ENCODE data around the gene ALG12.
"Not testable (repeated sequence)": the region's sequence is repeated elsewhere in the genome, so short reads cannot be mapped to it uniquely, and the experiment has no call there.

Gene ALG12

DNA sequence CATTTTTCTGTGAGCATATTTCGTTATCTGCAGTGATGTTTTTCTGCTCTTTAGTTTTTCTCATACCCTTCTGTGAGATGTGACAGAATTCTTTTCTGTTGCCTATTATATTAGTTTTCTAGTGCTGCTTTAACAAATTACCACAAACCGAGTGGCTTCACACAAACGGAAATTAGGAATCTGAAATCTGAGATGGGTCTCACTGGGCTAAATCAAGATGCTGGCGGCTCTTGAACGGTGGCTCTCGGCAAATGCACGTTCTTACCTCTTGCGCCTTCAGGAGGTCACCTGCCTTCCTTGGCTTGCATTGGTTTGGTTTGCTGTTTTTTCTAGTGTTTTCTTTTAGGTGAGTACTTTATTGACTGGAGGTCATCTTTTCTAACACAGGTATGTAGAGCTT, 51.6 kb downstream of the ALG12 start:
- no peak for DNase-seq (ENCODE audit: low spot score)

DNA sequence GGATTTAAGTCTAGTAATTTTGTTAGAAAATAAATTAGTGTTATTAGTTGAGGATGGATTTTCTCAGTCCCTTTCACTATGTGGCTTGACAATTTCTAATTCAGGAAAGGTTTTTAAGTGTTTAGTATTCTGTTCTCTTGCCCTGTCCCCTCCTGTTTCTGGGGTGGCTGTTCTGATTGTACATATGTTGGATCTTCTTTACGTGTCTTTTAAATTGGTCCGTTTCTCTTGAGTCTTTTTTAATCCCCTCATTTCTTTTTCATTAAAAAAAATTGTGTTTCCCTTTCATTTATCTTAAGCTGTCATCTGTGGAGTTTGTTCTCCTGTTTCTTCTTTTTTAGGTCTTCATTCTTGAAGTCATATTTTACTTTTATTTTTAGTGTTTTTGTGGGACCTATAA, 52.1 kb downstream of the ALG12 start:
- DNase-seq (ENCODE audit: low spot score) = no peak

DNA sequence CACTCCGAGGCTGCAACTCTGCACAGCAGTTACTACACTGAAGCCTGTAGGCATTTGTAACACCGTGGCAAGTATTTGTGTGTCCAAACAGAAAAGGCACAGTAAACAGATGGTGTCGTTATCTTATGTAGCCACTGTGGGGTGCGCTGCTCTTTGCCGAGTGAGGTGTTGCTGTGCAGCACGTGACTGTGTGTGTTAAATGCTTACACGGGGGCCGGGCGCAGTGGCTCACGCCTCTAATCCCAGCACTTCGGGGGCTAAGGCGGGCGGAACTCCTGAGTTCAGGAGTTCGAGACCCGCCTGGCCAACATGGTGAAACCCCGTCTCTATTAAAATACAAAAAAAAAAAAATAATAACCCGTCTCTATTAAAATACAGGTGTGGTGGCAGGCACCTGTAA, 53.1 kb downstream of the ALG12 start:
- no peak for DNase-seq (ENCODE audit: low spot score)

DNA sequence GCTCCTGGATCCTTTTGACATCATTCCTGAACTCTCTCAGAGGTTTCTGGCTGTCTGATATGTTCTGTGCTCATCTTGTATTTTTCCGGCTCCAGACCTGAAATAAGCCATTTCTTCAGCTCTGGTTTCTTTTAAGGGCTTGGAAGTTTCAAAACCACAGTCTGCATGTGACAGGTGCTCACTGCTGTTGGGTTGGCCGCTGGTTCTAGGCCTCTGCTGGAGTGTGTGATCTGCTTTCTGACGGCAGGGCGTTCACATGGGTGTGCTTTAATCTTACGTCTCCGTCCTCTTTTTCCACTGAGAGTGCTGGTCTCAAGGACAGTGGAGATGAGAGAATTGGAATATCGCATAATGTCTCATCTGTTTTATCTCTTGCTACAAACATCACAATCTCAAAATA, 54.3 kb downstream of the ALG12 start:
- no peak for DNase-seq (ENCODE audit: low spot score)

DNA sequence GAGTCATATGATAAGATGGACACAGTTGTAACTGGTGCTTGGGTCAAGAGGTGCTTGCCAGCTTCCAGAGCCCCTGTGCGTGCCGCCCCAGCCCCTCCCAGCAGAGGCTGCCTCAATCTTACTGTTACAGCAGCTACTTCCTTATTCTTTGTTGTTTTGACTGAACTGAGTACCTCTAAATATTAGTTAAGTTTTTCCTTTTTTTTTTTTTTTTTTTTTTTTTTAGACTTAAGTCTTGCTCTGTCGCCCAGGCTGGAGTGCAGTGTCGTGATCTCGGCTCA, 55.8 kb downstream of the ALG12 start:
- no peak for DNase-seq (ENCODE audit: low spot score)

DNA sequence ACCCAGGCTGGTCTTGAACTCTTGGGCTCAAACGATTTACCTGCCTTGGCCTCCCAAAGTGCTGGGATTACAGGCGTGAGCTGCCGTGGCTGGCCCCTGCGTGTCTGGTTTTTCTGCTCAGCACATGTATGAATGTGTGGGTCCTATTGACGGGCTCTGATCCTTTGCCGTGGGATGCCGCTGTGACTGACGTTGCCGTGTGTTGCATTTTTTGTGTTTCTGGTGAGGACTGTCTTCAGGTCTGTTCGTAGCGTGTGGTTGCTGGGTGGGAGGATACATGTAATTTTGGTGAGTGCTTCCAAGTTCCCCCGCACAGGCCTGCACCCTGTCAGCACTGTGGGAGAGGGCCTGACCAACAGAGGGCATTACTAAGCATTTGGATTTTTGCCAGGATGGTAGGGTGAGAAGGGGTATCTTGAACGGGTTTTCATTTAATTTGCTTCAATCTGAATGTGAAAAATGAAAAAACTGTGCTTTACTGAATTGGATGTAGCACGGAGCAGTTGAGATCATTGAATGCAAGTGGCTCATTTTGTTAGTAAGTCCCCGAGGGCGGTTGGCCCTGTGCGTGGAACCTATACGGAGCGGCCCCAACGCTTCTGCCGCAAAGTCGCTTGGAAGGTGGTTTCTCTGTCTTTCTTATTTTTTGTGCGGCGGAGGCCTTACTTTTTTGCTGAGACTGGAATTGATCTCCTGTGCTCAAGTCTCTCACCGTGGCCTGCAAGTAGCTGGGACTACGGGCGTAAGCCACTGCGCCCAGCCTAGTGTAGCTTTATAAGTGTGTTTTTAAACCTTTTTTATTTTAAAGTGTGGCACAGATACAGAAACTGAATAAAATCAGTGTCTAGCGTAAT, 56.4 kb downstream of the ALG12 start:
- no peak for DNase-seq (ENCODE audit: low spot score)

DNA sequence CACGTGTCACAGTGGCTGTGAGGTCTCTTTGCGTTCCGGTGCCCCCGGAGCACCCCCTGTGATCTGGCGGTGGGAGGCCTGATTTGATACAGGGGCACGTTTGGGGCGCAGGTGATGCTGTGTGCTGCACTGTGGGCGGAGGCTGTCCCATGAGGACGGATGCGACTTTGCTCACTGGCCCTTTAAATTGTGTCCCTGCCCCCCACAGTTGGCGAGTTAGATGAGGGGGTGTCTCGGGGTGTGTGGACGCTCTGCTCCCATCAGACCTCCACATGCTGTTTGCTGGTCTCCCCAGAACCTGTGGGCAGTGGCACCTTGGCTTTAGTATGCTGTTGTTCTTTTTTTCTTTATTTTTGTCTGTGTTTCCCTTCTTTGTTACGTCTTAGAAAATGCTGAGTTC, 59.4 kb downstream of the ALG12 start:
- DNase-seq (ENCODE audit: low spot score) = no peak

DNA sequence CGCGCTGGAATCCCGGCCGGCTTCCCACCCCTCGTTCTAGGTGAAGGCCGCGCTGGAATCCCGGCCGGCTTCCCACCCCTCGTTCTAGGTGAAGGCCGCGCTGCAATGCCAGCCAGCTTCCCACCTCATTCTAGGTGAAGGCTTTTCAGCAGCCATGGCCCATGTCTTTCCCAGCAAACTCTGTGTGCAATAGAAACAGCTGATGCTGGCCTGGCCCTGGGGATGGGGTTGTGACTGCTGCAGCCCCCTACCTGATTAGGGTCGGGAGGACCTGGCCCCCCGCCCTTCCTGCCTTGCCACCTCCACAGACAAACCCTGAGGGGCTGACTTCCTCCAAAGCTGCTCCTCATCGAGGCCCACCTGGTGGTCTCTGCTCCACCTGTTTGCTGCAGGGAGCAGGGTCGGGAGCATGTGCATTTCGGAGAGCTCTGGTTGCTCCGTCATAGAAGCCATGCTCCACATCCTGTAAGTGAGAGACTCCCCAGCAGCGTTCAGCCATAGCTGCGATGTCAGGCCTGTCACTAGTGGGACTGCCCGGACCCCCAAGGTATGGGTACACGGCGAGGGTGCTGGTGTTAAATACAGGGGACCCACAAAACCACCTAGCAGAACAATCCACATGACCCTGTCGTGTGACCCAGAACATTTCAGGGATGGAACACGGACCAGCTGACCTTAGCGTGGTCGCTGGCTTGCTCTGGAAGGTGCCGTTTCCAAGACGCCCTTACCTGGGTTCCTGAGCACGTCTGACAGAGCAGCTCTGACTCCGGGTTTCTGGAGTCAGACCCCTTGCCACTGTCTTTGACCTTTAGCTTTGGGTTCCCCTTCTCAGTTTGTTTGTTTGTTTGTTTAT, 61.2 kb downstream of the ALG12 start:
- DNase-seq (ENCODE audit: low spot score) = no peak

DNA sequence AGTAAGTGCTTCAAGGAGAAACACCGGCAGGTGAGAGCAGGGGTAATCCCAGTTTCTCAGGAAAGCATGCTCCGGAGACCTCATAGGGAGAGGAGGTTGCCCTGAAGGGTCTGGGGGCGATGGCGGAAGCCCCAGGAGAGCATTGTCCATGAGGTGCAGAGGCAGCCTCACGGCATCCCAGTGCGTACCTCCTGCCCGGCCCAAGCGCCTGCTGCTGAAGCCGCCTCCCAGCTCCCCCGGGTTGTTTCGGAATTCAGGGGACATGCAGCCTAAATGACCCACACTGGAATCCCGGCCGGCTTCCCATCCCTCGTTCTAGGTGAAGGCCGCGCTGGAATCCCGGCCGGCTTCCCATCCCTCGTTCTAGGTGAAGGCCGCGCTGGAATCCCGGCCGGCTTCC, 61.9 kb downstream of the ALG12 start:
- DNase-seq (ENCODE audit: low spot score) = no peak

DNA sequence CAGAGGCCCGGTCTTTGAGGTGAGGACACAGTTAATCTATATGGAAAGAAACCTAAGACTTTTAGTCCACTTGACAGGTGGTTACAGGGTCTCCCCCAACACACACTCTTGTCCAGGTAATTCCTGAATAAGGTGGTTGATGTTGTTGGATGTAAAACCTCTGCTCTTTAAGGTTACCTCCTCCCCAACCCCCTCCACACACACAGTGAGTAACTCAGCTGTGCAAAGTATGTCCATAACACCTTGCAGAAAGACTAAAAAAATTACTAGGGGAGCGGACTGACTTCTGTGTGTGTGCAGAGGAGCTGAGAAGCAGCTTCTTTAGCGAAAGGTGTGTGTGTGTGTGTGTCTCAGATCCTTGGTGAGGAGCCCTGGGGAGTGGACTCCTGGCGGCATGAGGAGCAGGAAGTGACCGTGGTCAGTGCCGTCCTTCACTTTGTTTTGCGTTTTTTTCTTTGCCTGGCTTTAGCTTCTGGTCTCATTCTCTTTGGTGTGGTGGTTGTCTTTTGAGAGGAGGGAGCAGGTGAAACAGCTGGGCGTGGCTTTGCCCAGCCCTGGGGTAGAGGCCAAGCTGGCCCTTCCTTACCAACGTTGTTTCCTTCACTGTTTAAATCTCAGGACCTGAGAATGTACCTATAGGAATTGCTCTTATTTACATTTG, 62.9 kb downstream of the ALG12 start:
- DNase-seq (ENCODE audit: low spot score) = no peak

DNA sequence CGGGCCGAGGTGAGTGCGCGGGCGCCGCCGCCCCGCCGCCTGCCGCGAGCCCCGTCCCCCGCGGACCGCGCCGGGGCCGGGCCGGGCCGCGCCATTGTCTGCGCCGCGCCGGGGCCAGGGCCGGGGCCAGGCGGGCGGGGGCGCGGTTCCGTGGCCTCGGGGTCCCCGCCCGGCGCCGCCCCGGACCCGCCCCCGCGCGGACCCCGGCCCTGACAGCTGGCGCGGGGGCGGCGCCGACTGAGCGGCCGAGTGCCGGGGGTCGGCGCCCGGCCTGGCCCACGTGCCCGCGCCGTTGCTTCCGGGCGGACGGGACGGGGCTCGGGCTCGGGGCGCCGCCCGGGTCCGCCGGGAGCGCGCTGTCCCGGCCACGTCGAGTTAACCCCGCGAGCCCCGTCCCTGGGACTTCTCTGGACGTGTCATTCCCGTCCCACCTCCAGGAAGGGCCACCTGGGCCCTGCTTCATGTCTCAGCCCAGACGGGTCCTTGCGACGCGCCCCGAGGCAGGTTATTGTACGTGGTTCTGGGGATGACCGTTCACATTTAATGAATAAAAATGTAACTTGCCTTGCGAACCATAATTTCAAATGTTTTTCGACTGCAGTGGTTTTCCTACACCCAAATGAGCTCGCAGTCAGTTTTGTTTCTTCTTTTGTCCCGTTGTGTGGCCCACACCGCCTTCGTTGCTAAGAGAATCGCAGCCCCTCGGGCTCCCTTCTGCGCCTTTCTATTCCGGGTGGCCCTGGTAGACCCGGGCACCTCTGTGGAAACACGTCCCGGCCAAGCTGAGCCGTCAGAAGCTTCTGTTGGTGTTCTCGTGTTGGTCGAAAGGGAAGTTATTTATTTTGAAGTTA, 64.0 kb downstream of the ALG12 start:
- DNase-seq (ENCODE audit: low spot score) = peak; percentile 19

DNA sequence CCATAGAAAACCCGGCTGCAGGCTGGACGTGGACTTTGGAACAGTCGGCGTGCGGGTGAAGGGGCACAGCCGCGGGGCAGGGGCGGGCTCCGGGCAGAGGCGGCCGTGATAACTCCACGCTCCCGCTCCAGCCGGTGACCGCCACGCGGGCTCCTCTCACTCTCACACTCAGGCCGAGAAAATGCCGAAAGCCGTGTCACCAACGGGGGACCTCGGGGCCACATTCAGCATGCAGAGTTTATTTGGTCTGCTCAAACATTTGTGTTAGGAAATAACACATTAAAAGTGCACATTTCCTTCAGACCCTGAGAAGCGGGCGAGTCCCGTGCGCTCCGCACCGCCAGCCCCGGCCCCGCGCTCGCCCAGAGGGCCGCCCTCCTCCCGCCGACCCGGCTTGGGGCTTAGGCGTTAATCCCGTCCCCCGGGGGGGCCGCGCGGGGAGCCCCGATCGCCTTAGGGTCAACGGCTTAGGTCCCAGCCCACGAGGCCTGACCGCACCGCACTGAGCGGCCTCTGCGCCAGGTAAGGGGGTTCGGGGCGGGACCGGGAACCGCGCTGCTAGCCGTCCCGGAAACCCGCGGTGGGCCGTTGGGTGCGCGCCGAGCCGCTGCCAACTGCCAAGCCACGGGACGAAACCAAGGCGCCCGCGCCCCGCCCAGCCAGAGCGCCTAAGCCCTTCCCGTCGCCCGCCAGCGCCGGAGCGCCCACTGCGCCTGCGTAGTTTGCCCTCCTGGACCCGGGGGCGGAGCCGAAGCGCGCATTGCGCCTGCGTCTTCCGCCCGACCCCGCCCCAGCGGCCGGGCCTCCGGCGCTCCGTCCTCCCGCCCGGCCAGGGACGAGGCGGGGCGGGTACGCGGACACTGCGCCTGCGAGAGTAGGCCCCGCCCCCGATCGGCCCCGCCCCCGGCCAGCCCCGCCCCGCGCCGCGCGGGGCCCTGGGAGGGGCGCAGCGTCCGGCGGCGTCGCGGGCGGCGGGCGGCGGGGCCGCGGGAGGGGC, 65.0 kb downstream of the ALG12 start, which contains the start of gene ZBED4:
Gene ZBED4, plus strand, starts transcription at position 947 of the 997 bp plus-strand sequence. CDS start 29,819 bp downstream, outside the sequence.
- peak; percentile 99 for DNase-seq (ENCODE audit: low spot score)

DNA sequence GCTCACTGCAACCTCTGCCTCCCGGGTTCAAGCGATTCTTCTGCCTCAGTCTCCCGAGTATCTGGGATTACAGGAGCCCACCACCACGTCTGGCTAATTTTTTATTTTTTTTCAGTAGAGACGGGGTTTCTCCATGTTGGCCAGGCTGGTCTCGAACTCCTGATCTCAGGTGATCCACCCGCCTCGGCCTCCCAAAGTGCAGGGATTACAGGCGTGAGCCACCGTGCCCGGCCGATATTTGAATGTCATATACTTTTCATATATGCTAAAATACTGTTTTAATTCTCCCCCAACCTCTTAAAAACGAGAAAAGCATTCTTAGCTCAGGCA, 65.7 kb downstream of the ALG12 start:
- DNase-seq (ENCODE audit: low spot score) = not testable (repeated sequence)

DNA sequence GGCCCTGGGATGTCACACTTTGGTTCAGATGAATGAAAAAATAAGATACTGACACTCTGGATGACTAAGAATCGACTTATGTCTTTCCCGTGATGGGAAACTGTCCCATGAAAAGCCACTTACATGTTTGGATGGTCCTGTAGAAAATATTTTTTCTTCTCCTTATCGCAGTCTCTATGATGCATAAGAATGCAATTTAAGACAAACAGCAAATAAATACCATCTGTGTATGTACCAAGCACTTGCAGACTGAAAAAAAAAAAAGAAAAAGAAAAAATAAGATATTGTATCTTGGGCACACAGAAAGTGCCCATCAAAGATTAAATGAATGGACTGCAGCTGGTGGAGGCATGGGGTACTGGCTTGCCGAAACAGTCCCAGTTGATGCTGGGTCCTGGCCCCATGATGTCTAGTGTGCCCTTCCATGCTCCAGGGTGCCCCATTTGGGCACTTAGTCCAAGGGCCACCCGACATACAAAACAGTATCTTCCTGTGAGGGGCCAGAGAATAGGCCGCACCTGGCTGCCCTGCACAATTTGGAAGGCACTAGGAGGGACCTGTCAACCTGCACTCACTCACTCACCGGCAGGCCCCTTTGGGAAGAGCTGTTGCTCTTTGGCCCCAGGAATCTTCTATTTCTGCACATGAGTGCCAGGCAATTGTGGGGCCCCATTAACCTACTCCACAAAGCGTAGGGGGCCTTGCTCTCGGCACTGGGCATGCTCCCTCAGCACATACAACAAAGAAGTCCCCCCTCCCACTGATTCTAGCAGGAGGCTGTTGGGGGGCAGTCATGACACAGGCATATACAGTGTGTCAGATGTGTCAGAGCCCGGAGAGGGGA, 67.1 kb downstream of the ALG12 start:
- DNase-seq (ENCODE audit: low spot score) = no peak

Measured in LoVo (cell line).